Measurements from ENCODE around the gene CDKN2AIPNL.
A peak's percentile ranks its signal among the peaks of the same experiment; 100 is the strongest.

The CDKN2AIPNL gene

DNA sequence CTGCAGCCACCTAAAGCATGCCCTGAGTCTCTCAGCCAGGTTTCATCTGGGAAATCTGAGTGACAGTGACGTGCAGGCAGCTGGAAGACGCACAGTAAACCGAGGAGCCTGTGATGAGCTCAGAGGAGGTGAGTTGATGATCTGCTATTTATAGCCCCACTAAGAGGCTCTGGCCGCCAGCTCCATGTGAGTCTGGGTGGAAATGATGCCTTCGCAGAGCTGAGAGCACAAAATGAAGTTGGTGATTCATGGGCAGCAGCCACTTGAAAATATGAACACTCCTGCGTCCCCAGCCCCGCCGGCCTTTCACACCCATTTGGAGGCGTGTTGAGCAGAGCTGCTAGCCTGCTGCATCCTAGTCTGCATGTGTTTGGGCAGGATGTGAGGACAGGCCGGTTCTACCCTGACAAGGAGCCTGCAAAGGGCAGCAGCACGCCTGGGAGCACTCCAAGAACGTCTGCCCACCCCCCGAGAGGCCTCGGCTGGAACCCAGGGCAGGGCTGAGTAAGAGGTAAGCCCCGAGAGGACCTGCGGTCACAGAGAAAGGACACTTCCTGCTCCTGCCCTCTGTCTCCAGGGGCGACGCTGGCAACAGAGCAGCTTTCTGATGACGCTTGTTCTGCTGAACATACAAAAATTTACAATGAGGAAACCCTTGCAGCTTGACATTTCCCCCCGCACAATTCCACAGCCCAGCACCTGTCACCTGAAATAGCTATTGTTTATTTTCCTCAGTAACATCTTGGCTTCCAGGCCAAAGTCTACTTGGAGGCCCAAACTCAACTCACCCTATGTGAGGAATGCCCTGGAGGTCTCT lies 25.1 kb upstream of the CDKN2AIPNL start:
- CTCF ChIA-PET: interaction anchor here (1.0 to 1.2 kb wide), 4 partner anchors 9 to 151 kb away, joined by 3 to 5 read pairs (median 3); no protein-coding TSS in a partner anchor
- POLR2A ChIA-PET: interaction anchor here (0.9 to 1.5 kb wide), 4 partner anchors 29 to 91 kb away, joined by 3 to 10 read pairs (median 5); no protein-coding TSS in a partner anchor
- peak overlapping the region; percentile 25 for H3K4me3 ChIP-seq (ENCODE audit: low read depth, low read length)
- no peak for TF ChIP-seq CTCF (IDR thresholded peaks at IDR 0.05; ENCODE audit: insufficient read depth, low read length, missing control alignments)
- DNase-seq (ENCODE audit: low read depth, low spot score): peak; percentile 90

- no peak for DNase-seq (ENCODE audit: low read depth, low spot score)
- no peak for TF ChIP-seq CTCF (IDR thresholded peaks at IDR 0.05; ENCODE audit: insufficient read depth, low read length, missing control alignments)
- ChIA-PET CTCF (interaction anchor here (0.6 kb wide), 2 partner anchors 88 to 302 kb away, joined by 3 read pairs; no protein-coding TSS in a partner anchor), POLR2A (interaction anchor here (1.0 to 1.5 kb wide), 2 partner anchors 31 to 68 kb away, joined by 6 to 10 read pairs; no protein-coding TSS in a partner anchor)
- H3K4me3 ChIP-seq (ENCODE audit: low read depth, low read length): no peak overlapping the region
Measured at GRCh38 chr5:134435560-134435959, 23.9 kb upstream of the CDKN2AIPNL start.

DNA sequence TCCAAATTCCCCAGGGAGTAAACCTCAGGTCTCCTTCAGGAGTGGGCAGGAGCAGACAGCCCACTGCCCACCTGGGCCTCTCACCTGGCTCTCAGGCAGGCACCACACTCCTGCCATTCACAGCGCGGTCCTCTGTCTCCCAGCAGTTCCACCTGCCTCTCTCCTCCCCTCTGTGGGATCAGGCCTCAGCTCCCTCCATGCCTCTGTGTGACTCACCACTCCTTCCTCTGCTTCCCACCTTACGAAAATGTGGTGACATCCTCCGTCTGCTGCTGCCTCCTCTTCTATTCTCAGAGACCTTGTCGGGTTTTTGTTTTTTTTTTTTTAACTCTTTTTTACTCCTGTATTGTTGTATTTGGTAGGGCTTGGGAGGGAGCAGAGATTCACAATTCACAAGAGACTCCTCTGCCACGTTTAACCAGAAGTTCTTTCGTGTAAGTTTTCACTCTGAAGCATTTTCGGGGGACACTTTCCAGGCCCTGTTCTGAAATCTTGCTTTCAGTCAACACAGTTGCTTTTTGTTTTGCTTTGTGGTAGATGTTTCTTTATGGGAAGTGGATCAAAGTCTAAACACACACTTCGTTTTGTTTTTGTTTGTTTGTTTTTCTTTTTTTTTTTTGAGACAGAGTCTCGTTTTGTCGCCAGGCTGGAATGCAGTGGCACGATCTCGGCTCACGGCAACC lies 21.1 kb upstream of the CDKN2AIPNL start:
- DNase-seq (ENCODE audit: low read depth, low spot score): no peak
- no peak overlapping the region for H3K4me3 ChIP-seq (ENCODE audit: low read depth, low read length)
- no peak for TF ChIP-seq CTCF (IDR thresholded peaks at IDR 0.05; ENCODE audit: insufficient read depth, low read length, missing control alignments)
- ChIA-PET CTCF (interaction anchor here (1.4 kb wide), 1 partner anchor 20 kb away, joined by 3 read pairs; no protein-coding TSS in a partner anchor), POLR2A (no interaction called here)

GRCh38 chr5:134432174-134432573 lies 20.5 kb upstream of the CDKN2AIPNL start:
- no peak for TF ChIP-seq CTCF (IDR thresholded peaks at IDR 0.05; ENCODE audit: insufficient read depth, low read length, missing control alignments)
- POLR2A ChIA-PET: no interaction called here
- CTCF ChIA-PET: no interaction called here
- DNase-seq (ENCODE audit: low read depth, low spot score): no peak
- no peak overlapping the region for H3K4me3 ChIP-seq (ENCODE audit: low read depth, low read length)

GRCh38 chr5:134430001-134430569 lies 18.4 kb upstream of the CDKN2AIPNL start:
- POLR2A ChIA-PET: no interaction called here

More at GRCh38 chr5:134430001-134430569, 18.4 kb upstream of the CDKN2AIPNL start:
- DNase-seq (ENCODE audit: low read depth, low spot score): no peak
- H3K4me3 ChIP-seq (ENCODE audit: low read depth, low read length): no peak overlapping the region
- CTCF ChIA-PET: interaction anchor here (7.3 kb wide), 1 partner anchor 18 kb away, joined by 59 read pairs; the partner anchor contains the start of gene CDKN2AIPNL
- TF ChIP-seq CTCF (IDR thresholded peaks at IDR 0.05; ENCODE audit: insufficient read depth, low read length, missing control alignments): no peak
